Non-pigmented ciliary epithelial cell (primary cell): ENCODE data around the gene PDGFA.

ENCODE experiments used
- DNase-seq: peaks from one replicate; pipeline ENCODE4 v3.0.0-alpha.2; 2010; ENCODE audit warnings: low read depth

The PDGFA gene

DNA sequence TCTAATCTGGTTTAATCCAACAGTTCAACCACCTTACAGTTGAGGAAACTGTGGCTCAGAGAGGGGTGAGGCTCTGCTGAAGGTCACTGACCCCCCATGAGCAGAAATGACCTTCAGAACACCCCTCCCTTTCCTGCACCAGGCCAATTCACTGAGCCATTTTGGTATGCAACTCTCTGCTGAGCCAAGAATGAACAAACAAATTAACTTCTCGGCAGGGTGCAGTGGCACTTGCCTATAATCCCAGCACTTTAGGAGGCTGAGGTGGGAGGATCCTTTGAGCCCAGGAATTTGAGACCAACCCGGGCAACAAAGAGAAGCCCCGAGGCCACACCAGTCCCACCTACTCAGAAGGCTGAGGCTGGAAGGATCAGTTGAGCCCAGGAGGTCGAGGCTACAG, 29.8 kb downstream of the PDGFA start:
- DNase-seq, result no peak

DNA sequence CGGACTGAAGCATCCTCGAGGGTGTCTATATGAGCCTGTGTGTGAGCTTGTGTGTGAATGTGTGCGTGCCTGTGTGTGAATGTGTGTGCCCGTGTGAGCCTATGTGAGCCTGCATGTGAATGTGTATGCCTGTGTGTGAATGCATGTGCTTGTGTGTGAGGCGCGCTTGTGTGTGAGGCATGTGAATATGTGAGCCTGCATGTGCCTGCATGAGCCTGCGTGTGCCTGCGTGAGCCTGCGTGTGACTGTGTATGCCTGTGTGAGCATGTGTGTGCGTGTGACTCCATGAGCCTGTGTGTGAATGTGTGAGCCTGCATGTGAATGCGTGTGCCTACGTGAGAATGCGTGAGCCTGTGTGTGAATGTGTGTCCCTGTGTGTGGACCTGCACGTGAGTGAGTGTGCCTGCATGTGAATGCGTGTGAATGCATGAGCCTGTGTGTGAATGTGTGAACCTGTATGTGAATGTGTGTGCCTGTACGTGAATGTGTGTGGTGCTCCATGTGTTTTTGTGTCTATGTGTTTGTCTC, 33.4 kb downstream of the PDGFA start:
- DNase-seq, result no peak

DNA sequence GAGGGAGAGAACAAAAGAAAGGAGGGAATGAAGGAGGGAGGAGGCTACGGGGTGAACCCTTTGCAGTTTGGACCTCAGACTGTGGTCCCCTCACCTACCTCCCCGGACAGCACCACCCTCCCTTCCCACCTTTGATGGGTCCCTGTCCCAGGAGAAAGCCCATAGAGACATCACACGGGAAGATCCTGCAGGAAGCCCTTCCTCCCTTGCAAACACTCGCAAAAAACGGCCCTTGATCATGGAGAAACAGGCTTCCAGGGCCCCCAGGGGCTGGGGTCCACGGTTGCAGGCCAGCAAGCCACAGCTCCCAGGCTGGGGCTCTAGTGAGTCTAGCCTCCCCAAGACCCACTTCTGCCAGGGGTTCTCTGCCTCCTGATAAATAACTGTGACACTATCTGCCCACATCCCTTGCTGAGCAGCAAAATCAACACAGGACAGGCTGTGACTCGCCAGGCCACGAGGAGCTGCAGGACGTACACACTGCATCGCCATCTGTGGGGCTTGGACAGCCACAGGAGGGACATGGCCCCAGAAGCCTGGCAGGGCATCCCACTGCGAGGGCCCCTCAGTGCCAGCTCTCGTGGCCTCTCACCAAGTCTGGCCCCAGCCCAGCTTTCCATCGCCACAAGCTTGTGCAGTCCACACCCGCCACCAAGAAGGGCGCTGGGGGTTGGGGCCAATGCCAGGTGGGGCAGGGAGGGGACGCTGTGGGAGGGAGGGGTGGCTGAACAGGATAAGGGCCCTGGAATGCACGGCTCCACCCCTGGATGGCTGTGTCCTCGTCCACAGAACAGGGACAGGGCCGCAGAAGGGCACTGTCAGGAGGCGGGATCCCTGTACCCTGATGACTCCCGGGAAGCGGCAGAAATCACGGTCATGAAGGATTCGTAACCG, 34.2 kb downstream of the PDGFA start:
- DNase-seq, result no peak

DNA sequence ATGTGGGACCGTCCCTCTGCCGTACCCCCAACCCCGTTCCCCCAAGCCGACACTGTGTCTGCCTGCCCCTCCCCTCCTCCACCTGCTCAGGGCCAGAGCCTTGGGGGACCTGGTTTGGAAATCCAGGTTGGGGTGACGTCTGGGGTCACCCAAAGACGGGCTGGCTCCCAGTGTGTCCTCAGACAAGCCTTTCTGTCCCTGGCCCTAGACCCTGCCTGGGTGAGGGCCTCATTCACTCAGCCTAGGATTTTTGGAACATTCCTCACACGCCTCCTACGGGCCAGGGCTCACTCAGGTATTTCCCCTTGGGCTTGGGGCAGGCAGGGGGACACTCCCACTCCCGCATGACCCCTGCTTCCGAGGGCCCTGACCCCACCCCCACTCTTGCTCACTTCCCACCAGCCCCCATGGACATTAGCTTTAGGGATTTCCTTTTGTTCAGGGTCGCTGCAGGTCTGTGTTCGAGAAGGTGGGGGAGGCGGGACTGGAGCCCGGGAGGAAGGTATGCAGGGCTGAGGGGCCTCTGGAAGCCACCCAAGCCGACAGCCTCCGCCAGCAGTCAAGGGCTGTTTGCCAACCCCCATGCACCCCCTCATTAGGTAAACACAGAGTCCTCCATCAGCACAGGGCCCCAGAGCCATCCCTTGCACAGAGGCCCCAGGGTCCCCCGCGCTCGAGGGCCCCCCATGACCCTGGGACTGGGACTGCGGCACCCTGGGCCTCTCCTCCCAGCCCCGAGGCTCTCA, 35.1 kb downstream of the PDGFA start:
- DNase-seq, result no peak

DNA sequence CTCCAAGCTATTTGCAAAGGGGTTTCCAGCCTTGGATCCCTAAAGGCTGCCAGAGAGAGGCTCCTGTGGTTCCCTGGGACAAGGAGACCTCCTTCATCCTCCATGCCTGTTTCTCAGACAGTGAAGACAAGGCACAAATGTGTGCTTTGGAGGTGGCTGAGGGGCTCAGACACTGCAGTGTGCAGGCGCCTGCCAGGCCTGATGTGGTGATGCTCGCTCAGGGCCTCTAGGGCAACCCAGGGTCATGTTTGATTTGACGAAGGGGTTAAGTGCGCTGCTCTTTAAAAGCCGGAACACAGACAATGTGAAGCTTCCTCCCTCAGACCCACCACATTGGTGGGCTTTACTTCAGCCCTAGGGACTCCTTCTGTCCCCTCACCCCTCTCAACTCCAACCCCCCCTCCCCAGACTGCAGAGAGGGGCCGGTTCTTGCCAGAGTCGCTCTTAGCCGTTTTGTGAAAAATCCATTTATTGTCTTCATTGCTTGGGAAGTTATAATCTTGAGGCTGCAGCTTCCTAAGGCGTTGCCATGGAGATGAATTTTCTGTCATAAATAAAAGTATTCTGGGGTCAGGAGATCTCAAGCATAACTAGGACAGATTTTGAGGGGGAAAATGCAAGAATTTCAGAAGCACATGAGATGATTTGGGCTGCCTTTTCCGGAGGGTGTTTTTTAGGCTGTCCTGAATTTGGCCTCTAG, 35.8 kb downstream of the PDGFA start:
- DNase-seq, result no peak

DNA sequence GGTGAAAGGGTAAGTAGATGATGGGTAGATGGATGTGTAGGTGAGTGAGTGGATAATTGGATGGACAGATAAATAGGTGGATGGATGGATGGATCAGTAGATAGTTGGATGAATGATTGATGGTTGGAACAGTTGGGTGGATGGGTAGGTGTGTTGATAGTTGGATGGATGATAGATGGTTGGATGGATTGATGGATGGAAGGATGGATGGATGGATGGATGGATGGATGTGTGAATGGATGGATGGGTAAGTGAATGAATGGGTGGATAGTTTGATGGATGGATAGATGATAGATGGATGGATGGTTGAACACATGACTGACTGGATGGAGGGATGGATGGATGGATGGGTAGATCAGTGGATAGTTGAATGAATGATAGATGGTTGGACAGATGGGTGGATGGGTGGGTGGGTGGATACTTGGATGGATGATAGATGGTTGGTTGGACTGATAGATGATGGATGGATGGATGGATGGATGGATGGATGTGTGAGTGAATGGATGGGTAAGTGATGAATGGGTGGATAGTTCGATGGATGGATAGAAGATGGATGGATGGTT, 37.0 kb downstream of the PDGFA start:
- DNase-seq, result no peak

DNA sequence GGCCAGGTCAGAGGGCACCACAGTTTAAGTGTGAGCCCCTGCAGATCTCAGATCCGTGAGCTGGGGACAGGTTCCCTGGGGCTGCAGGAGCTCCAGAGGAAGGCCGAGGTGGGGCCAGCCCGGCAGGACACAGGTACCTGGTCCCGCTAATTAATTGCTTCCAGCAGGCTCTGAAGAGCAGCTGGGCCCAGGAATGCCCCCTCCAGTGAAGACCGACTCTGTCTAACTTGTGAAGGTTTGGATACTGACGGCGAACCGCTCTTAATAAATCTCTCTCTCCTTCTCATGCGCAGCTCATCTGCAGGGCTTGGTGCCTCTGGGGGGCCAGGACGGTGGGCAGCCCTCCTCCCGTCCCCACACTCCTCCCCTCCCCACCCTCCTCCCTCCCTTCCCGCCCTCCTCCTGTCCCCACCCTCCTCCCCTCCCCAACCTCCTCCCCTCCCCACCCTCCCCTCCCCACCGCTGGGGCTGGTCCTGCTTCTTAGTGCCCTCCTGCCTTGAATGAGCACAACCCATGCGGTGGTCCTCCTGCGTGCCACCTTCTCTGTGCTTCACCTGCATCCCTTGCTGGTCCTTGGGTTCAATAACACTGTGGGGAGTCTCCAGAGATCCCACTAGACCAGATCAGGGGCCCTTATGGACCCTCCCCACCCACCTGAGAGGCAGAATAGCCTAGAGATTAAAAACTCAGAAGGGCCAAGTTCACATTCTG, 38.3 kb downstream of the PDGFA start:
- DNase-seq, result no peak

DNA sequence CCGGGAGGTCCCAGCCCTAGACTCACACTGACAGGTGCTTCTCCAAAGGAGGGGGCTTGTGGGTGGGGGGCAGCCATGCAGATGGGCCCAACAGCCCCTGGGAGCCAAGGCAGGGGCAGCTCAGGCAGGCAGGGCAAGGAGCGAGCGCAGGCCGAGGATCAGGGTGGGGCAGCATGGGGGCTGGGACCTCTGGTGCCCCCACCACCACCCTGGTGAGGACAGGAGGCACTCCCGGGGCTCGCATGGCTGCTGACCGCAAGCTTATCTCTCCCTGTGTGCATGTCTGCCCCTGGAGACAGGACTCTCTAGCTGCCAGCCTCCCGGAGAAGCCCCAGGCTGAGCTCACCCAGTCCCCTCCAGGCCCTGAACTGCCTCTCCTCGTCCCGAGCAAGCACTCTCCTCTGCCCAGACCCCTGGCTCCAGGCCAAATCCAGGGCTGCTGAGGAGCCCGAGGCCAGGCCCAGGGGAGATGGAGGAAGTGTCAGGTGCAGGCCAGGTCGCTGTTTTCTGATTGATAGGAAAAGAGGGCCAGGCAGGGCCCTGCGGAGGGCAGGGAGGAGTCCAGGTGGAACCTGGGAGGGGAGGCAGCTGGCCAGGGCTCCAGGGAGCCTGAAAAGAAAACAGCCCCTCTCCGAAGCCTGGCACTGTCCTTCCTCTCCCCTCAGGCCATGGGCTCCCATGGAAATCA, 39.0 kb downstream of the PDGFA start:
- DNase-seq, result no peak

DNA sequence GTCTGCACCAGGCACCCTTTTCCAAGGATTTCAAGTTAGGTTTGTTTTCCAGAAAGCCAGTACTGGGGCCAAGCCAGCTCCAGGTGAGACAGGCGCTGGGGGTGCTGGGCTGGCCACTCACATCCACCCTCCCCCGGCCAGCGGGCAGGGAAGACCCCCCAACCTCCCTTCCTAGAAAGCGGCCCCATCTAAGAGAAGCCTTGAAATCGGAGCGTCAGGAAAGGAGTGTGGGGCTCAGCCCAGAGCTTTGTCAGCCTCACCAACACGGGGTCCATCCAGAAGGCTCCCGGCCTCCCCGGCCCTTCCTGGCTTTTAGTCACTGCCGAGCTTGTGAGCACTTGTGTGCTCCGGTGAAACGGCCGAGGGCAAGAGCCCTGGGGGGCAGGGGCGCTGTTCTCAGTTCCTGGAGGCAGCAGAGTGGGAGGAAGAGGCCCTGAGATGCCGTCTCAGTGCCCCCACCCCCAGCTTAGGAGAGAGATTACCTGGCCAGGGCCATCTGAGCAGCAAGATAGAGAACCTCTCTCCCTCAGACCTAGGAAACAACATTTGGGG, 39.6 kb downstream of the PDGFA start:
- DNase-seq, result no peak

DNA sequence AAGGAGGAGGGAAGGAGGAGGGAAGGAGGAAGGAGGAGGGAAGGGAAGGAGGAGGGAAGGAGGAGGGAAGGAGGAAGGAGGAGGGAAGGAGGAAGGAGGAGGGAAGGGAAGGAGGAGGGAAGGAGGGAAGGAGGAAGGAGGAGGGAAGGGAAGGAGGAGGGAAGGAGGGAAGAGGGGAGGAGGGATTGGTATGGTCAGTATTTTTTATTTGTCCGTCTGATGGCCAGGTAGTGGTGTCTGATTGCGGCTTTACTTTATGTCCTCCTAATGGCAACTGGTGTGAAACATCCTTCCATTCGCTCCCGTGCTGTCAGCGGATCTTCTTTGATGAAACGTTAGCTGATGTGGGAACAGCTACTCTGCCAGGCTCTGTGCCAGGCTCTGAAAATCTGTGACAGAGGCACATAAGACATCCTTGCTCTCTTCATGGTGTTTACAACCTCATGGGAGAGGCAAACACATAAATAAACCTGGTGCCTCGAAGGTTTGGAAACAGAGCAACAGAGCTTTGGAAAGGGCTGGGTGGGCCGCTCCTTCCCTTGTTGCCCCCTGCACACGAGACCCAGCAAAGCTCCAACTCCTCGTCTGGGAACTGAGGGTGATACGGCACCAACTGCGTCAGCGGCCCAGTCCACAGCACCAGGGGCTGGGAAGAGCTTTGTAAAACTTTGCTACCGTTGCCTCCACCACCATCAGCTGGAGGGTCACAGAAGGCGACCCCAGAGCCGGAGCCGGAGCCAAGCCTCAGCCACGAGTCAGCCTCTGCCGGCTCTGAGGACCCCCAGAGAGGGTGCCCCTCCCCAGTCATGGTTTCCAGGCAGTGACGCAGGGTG, 40.3 kb downstream of the PDGFA start:
- no peak for DNase-seq

DNA sequence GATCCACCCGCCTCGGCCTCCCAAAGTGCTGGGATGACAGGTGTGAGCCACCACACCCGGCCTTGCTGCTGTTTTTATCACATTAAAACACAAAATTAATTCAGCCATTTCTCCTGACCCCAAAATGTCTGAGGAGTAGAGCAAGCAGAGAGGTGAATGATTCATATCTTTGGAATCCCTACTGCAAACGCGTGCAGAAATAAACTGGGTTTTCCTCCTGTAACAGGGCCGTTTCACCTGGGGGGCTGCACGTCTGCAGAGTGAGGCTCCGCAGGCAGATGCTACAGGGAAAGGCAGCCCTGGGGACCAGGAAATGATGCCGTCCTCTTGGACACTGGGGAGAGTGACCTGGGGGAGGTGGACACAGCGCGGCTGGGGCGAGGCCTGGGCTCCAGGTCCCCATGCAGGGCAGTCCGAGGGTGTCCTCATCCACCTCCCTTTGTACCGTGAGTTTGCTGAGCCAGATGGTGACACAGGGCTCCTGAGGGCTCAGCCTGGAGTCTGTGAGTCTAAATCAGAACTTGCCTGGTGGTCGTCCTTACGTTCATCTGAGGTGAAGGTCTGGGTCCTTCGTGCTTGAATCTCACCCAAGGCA, 41.9 kb downstream of the PDGFA start:
- DNase-seq, result no peak

DNA sequence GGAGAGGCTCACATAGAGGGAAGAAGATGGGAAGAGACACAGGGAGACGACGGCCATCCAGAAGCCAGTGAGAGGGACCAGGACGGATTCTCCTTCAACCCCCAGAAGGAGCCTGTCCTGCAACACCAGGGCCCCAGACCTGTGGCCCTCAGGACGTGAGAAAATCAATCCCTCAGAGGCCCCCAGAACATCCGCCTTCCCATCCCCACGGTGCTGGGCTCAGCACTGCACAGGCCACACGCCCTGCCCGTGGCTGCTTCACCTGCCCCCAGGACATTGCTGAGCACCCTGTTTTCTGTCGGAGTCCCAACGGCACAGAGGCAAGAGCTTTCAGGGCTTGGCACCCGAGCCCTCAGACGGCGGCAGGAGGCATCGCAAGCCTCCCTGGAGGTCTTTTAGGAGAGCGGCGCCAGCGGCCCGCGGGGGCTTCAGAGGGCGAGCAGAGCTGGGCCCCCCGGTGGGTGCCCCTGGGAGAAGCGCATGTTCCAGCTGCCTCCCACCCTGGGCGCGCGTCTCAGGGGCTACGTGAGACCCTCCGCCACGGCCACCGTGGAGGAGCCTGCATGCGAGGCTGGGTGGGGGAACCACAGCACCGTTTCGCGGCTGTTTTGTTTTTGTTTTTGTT, 42.8 kb downstream of the PDGFA start:
- DNase-seq, result no peak

DNA sequence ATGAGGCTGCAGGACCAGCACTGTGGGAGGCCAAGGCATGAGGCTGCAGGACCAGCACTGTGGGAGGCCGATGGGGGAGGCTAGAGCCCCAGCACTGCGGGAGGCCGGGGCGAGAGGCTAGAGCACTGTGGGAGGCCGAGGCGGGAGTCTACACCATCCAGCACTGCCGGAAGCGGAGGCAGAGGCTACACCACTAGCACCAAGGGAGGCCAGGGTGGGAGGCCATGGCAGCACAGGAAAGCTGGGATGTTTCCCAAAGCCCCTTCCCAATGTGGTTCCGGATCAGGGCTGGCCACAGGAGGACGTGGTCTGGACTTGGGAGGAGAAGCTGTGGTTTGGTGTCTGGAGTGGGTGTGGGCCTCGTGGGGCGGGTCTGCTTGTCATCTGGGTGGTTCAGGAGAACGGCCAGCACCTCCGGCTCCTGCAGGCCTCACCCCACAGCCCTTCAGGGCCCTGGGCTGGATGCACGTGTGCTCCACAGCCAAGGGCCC, 43.6 kb downstream of the PDGFA start:
- no peak for DNase-seq

DNA sequence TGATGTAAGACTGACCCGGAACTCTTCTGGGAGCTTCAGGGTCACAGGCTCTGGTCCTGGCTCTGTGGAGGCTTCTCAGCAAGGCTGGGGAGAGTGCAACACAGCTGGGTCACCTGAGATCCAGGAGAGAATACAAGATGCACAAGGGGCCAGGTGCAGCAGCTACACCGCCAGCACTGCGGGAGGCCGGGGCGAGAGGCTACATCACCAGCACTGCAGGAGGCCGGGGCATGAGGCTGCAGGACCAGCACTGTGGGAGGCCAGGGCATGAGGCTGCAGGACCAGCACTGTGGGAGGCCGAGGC, 44.3 kb downstream of the PDGFA start:
- no peak for DNase-seq

DNA sequence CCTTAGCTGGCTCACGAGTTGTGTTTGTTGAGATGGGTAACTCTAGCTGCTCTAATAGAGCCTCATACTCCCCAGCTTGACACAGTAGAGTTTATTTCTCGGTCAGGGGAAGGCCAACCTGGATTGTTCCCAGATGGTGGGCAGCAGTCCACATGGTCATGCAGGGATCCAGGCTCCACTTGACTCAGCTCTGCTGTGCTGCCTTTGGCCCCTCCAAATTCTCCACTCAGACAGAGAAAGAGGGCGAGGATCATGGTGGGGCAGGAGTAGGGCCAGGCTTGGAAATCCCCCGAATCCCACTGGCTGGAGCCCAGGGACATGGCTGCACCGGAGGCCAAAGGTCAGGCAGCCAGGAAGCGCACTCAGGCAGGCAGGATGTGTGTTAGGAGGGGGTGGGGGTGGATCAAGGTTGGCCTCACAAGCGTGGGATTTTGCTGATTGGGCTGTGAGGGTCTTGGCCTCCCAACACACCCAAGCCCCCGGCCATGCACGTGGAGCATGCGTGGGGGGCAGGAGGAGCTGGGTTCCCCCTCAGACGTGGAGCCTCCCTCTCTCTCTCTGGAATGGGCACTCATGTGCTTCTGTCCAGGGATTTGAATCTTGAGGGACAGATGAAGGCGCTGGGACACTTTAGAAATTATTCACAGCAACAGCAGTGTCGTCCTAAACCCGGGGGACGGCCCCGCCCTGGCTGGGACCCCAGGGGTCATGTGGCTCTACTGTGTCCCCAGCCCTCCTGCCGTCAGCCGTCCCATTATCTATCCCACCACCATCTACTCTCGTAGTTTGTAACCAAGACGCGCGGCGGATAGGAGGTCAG, 44.8 kb downstream of the PDGFA start:
- DNase-seq, result no peak

DNA sequence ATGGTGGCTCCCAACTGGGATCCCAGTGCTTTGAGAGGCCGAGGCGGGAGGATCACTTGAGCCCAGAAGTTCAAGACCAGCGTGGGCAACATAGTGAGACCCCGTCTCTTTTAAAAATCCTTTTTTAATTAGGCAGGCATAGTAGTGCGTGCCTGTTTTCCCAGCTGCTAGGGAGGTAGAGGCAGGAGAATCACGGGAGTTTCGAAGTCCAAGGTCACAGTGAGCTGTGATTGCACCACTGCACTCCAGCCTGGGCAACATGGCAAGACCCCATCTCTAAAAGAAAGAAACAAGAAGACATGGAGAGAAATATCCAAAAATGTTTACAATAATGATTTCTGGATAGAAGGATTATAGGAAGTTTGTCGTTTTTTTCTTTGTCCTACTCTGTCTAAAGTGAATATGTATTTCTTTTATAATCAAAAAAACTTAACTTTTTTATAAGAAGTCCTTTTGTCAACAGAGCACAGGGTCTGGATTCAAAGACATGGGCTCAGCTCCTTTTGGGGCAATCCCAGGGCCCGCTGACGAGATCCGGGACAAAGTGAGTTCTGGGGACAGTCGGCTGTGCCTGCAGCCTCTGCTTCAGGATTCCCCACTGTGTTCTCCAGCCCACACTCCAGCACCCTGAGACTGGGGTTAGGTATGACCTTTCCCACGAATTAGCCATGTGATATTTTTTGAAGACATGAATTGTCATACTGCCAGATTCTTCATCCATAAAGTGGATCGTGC, 45.6 kb downstream of the PDGFA start:
- DNase-seq, result no peak

DNA sequence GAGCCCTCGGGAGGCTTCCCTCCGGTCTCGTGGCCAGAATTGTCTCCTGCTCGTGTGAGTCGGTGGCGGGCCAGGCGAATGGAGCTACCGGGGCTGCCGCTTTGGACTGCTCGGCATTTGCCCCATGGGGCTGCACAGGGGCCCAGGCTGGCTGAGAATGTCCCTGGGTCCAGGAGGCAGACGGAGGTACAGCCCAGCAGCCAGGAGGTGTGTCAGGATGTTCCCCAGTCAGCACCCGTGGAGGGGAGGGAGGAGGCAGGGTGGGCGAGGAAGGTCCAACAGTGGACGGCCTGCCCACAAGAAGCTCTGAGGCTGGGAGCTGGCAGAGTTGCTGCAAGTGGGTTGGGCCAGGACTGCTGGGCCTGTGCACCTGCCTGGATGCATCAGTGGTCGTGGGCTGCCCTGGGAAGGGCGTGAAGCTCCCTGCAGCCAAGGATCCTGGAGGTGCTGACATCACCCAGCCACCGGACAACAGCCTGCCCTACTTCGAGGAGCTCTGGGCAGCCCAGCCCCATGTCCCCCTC, 46.4 kb downstream of the PDGFA start:
- DNase-seq, result no peak
